Superior temporal gyrus (tissue), 1 donor: ENCODE data around the gene CCDC57.

ENCODE experiments used
- DNase-seq: peaks from one replicate; pipeline ENCODE4 v3.0.0-alpha.2; 2016; ENCODE audit errors: extremely low spot score

CCDC57 gene

GRCh38 chr17:82235056-82235774 lies 22.6 kb upstream of the CCDC57 start:
- no peak for DNase-seq

DNA sequence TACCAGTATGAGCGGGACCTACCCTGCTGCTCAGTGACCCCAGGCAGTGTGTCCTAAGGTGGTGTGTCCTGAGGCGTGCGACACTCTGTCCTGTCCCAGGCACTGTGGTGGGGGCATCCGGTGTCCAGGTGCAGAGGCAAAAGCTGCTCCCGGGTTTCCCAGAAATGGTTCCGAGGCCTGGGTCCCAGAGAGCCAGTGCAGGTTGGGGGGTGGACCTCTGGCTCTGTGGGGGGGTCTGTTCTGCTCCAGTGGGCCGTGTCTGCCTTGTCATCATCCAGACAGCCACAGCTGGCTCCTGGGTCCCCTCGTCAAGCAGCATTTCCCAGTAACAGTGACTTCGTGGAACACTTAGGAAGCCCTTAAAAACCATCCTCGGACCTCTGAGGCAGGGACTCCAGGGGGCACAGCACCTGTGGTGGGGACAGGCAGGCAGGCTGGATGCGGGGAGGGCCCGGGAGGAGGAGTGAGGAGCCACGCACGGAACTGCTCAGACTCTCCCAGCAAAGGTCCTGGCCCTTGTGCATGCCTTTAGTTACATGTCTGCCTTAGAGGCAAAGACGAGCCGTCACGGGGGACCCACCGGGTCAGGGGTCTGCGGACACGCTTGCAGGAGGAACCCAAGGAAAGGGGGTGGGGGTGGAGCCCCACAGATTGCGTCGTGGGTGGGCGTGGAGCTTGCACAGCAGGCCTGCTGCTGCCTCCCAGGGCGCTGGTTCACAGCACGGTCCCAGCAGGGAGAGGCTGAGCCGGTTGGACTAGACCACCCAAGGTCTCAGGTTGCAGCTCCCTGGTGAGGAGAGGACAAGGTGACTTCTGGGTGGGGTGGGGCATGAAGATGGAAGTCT lies 21.8 kb upstream of the CCDC57 start:
- DNase-seq = no peak

GRCh38 chr17:82232876-82233785 lies 20.5 kb upstream of the CCDC57 start:
- no peak for DNase-seq

GRCh38 chr17:82232322-82232820 lies 19.7 kb upstream of the CCDC57 start:
- DNase-seq = no peak

- no peak for DNase-seq
Measured at GRCh38 chr17:82231562-82232321, 19.1 kb upstream of the CCDC57 start.

- no peak for DNase-seq
Measured at GRCh38 chr17:82231312-82231561, 18.6 kb upstream of the CCDC57 start.

DNA sequence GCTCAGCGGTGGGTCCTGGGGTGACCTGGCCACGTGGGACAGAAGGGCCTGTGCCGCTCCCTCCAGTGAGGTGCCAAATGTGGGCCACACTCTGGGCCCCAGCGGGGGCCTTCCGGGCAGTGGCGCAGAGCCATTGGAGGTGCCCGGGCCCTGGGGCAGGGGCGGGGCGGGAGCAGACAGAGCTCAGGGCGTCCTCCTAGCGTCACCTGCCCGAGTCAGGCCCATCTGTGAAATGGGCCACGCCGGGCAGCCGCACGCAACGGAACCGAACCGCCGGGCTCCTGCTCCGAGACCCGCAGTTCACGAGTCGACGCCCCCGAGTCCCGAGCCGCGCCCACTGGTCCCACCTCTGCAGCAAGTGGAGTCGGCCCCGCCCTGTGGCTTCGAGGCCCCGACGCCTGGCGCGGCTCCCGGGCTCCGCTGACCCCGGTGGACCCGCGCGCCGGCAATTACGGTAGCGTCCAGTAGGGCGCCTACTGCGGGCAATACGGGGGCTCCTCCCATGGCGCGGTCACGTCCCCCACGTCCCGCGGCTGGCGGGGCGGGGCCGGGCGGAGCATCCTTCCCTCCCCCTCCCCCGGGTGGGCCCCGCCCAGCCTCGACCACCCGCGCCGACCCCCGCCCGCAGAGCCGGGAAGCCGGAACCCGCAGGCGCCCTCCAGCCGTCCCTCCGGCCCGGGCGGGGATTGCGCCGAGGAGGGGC lies 18.1 kb upstream of the CCDC57 start:
- peak; percentile 38 for DNase-seq

DNA sequence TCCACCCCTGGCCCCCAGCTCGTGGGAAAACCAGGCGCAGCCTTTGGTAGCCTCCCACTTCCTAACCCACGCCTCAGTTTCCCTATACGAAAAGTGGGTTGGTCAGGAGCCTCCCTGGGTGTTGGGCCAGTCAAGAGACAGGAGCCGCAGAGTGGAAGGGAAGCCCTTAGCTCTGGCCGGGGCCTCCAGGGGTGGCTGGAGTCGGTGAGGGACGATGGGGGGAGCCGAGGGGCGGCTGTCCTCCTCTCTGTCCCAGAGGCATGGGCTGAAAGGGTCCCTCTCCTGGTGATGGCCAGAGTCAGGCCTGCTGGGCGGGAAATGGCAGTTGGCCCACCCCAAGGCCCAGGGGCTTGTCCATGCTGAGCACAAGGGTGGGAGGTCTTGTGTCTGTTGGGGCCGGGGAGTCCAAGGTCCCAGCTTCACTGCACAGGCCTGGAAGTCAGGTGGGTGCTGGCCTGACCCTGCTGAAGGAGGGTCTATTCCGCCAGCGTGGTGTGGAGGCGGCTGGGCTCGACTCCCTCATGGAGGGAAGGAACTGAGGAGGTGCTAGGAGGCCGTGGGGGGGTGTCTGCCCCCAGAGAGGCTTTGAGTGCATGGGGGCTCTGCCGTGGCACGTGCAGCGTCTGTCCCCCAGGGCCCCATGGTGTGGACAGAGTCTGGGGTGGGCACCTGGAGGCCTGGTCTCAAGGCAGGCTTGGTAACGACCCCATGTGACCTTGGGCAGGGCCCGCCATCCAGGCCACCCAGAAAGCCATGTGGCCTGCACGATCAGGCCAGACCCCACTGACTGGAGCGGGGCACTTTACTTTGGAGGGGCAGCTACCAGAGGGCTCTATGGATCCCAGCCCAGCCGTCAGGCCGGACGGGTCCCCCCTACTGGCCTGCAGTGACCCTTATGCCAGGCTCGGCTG lies 17.3 kb upstream of the CCDC57 start:
- no peak for DNase-seq

- DNase-seq = no peak
Measured at GRCh38 chr17:82228842-82229697, 16.4 kb upstream of the CCDC57 start, which contains the start of gene SLC16A3. Gene SLC16A3, plus strand, starts transcription at chr17:82229042. Its CDS starts 6,967 bp downstream, at chr17:82236009.

GRCh38 chr17:82228278-82228841 lies 15.7 kb upstream of the CCDC57 start:
- no peak for DNase-seq

DNA sequence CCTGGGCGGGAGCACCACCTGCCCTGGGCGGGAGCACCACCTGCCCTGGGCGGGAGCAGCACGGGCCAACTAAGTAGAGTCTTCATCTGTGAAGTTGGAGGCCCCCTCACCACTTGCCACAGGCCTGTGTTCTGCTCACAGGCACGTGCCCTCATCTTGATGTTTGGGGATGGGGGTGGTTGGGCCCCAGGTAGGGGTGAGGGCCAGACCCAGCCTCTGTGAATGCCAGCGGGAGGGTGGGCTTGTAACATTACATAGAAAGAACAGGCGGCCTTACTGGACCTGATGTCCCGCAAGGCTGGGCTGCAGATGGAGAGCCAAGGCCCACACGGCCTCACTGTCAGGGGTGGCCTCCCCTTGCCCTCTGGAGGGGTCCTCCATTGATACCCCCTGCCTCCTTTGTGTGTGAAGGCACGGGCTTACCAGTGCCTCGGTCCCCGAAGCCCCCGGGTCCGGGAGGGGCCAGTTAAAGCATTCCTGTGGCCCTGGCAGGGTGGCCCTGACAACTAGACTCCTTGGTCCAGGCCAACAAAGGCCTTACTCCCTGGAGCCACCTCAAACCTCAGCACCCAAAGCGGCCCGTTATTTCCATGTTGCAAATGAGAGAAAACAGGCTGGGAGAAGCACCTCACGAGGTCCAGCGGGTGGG lies 15.1 kb upstream of the CCDC57 start:
- no peak for DNase-seq

GRCh38 chr17:82226809-82227628 lies 14.4 kb upstream of the CCDC57 start:
- DNase-seq = no peak

- DNase-seq = no peak
Measured at GRCh38 chr17:82226146-82226808, 13.6 kb upstream of the CCDC57 start.

DNA sequence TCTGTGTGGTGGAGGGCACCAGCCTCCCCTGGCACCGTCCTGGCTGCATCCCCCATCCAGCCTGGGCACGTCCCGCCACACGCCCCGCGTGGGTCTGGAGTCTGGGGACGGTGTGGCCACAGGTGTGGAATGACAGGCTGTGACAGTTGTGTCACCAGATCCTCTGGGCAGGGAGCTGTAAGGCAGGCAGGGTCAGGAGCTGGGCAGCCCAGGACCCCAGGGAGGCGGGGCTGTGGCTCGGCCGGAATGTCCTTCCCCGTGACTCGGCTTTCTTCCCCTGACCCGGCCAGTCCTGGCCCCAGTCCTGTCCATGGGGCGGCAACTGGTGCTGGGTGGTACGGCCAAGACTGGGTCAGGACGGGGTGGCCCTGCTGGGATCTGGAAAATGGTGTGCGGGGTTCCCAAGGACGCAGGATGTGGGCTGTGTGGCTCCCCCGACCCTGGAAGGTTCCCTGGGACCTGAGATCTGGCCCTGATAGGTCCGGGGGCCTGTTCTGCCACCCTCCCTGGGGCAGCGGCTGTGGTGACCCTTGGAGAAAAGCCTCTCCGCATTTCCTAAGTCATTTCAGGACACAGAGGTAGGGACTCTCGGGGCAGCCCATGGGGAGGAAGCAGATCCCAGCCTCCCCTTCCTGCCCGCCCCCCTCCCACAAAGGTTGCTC lies 12.9 kb upstream of the CCDC57 start:
- DNase-seq = no peak

DNA sequence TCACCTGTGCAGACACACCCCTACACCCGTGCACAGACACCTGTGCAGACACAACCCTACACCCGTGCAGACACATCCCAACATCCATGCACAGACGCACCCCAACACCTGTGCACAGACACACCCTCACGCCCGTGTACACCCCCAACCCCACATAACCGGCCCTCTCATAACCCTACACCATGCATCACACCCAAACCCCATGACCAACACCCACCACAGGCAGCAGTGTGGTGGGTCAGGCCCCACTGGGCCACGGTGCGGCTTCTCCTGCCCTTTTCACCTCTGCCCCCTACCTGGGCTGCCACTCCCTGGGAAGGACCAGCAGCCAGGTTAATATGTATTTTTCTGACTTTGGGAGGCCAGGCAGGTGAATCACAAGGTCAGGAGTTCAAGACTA lies 12.0 kb upstream of the CCDC57 start:
- no peak for DNase-seq

- no peak for DNase-seq
Measured at GRCh38 chr17:82223517-82223916, 10.9 kb upstream of the CCDC57 start.
